Measurements from ENCODE around the gene TXNDC8.
"Not testable (repeated sequence)": the region's sequence is repeated elsewhere in the genome, so short reads cannot be mapped to it uniquely, and the experiment has no call there.

TXNDC8 gene

DNA sequence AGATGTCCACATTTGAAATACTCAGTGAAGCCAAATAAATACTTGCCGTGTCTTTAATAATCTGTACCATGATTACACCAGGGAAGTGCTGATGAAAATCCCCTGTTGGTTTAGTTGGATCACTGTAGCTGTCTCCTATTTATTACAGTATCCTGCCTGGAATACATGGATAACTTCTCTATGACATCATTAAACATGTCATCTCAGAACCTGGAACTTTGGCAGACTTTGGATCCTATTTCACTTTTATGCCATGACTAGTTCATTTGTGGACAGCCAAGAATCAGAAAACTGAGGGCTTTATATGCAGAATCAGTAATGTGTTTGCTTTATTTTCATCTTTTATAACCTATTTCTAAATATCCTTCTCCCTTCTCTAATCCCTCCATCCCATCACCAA, at the start of gene TXNDC8:
TXNDC8 (minus strand) TSS at position 137 of the 400 bp plus-strand sequence.
- FAIRE-seq: no peak

DNA sequence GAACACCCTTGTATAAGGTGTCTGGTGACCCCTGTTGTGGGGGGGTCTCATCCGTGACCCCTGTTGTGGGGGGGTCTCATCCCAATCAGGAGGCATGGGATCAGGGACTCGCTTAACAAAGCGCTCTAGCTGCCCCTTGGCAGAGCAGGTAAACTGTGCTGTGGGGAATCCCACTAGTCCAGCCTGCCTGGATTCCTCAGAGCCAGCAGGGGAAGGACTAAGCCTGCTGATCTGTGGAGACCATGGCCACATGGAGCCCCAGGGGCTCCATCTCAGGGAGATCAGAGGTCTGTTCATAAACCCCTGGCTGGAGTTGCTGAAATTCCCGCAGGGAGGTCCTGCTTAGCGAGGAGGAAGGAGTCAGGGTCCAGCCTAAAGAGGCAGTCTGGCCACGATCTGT, 45.8 kb upstream of the TXNDC8 start:
- FAIRE-seq: no peak

DNA sequence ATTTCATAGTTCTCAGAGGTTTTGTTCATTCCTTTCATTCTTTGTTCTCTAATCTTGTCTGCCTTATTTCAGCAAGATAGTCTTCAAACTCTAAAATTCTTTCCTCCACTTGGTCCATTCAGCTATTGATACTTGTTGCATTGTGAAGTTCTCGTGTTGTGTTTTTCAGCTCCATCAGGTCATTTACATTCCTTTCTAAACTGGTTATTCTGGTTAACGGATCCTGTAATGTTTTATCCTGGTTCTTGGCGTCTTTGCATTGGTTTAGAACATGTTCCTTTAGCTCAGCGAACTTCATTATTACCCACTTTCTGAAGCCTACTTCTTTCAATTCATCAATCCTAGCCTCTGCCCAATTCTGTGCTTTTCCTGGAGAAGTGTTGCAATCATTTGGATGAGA, 45.1 kb upstream of the TXNDC8 start:
- FAIRE-seq: no peak

DNA sequence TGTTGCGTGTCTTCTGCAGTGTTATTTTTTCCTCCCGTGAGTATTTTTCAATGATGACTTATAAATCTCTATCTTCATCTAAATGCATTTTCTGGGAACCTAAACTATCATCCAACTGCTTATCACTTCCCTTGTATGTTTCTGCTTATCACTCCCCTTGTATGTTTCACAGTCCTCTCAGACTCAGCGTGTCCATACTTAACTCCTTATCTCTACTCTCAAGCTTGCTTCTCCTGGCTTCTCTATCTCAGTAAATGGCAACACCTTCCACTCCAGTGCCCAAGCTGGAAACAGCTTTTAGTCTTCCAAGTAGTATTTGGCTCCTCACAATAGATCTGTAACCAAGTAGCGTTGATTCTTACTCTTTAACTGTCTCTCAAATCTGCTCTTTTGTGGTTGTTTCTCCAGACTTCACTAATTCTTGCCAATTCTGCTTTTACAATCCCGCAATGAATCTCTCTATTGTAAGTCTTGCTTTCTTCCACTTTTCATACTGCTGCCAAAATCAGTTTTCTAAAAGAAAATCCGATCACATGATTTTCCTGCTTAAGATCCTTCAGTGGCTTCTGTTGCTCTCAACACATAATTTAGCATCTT, 33.8 kb upstream of the TXNDC8 start:
- FAIRE-seq: no peak

DNA sequence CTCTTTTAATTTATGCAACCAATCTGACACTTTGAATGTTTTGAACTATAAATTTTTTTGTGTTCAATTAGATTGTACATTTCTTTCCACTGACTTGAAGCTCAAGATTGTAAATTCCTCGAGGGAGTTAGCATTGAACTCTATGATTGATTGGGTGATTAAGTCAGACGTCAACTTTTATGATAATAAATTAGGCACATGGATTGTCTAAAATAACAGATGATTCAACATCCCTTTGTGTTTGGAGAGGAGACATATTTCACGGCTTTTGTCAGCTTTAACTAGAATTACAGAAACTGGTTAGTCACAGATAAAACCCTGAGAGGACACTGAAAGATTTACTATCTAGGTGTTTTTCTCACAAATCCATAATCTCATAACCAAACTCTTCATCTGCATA, 32.7 kb upstream of the TXNDC8 start:
- no peak for FAIRE-seq

DNA sequence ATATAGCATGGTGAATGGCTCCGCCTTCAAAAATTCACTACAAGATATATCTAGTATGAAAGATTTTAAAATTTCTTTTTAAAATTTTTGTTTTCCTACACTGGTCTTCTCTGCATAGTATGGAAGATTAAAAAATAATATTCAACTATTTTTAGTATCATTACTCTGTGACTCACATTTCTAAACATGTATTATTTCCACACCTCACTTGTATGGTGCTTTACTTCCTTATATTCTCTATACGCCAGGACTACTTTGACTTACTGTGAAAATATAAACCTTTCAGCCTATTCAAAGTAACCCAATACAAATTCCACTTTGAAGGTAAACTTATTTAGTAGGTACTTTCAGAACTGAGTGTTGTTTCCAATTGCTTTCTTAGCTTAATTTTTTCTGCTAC, 26.8 kb upstream of the TXNDC8 start:
- no peak for FAIRE-seq

DNA sequence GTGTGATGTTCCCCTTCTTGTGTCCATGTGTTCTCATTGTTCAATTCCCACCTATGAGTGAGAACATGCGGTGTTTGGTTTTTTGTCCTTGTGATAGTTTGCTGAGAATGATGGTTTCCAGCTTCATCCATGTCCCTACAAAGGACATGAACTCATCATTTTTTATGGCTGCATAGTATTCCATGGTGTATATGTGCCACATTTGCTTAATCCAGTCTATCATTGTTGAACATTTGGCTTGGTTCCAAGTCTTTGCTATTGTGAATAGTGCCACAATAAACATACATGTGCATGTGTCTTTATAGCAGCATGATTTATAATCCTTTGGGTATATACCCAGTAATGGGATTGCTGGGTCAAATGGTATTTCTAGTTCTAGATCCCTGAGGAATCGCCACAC, 21.3 kb upstream of the TXNDC8 start:
- FAIRE-seq: not testable (repeated sequence)

DNA sequence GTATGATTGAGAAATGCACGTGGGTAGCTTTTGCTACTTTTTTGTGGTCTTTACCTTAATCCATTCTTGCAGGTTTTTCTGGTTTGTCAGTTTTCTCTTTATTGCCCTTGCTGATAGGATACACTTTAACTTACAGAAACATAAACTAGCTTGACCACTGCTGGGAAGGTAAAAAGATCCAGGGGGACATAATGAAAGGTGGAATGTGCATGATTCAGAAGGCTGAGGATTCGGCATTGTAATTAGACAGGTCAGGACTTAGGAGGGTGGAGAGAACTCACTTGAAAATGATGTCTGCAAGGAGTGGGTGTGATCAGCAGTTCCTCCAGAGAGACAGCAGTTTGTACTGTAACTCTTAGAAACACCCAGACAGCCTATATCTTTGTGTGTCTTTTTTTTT, 19.8 kb upstream of the TXNDC8 start:
- no peak for FAIRE-seq

DNA sequence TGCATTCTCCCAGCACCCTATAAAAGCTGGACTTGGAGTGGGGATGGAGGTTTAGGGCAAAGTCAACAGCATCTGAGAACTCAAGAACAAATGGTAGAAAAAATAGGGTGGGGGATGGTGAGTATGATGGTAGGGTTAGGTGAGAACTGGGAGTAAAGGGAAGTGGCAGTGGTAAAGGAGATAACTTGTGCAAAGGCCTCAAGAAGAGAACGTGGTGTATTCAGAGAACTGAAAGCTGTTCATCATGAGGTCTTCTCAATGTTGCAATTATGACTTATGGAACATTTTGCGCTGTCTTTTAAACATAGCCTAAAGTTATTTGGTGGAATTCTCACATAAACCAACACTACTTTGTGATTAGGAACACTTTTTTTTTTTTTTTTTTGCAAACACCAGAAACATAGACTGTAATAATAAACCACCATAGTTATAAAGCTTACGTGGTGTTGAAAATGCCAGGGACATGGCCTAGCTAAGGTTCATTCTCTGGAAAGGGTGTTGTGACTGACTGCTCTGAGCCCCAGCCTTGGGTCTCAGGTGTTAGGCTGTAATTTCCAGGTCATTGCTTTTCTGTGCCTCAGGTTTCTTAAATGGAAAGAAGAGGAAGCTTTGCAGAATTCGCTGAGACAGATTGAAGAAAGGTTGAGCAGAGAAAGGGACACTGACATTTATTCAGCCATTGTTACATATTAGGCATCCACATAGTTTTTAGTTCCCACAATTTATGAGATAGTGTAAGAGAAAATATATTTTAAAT, 19.2 kb upstream of the TXNDC8 start:
- FAIRE-seq: no peak

DNA sequence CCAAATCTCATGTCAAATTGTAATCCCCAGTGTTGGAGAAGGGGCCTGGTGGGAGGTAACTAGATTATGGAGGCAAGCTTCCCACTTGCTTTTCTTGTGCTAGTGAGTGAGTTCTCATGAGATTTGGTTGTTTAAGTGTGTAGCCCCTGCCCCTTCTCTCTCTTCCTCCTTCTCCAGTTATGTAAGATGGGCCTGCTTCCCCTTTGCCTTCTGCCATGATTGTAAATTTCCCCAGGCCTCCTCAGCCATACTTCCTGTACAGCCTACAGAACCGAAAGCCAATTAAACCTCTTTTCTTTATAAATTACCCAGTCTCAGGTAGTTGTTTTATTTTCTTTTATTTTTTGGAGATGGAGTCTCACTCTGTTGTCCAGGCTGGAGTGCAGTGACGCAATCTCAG, 18.2 kb upstream of the TXNDC8 start:
- FAIRE-seq: no peak

DNA sequence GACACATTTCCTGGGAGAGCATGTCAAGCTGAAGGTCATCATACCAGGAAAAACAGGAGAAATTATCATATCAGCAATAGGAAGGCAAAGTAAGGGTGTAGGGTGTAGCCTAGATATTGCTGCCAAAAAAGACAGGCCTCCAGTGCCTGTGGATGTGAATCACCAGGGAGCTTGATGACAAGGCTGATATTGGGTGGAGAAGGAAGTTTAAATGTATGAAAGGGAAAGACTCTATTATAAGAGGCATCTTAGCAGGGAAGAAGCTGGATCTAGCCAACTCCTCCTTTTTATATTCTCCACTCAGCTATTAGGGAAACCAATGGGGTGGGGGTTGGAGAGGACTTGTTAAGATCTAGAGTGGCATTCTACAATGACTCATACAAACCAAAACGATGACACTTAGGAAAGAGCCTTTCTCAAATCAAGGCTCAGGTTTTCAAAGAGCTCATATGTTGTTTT, 13.4 kb upstream of the TXNDC8 start:
- FAIRE-seq: no peak

DNA sequence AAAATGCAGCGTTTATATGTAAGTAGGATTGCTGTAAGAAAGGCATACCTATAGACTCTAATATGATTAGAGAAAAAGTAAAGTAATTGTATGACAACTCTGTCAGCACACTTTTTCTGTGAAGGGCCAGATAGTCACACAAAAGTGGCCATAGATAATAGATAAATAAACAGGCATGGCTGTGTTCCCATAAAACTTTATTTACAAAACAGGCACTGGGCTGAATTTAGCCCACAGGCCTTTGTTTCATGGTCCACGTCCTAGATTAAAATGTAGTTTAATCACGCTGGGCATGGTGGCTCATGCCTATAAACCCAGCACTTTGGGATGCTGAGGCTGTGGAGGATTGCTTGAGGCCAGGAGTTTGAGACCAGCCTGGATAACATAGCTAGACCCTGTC, 8.7 kb upstream of the TXNDC8 start:
- FAIRE-seq: no peak

DNA sequence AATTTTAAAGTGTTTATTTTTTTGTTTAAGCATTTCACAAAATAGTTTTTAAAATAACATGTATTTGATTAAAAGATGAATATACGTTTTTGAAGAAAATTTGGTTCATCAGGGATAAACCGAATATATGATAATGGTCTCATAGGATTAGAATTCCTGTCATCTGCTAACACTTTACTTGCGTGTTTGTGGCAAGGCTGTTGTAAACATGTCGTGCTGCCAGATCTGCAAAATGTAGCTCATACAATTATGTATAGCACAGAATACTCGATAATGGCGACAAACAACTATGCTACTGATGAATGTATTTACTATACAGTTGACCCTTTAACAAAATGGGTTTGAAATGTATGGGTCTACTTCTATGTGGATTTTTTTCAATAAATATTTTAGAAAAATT, 7.2 kb upstream of the TXNDC8 start:
- no peak for FAIRE-seq

DNA sequence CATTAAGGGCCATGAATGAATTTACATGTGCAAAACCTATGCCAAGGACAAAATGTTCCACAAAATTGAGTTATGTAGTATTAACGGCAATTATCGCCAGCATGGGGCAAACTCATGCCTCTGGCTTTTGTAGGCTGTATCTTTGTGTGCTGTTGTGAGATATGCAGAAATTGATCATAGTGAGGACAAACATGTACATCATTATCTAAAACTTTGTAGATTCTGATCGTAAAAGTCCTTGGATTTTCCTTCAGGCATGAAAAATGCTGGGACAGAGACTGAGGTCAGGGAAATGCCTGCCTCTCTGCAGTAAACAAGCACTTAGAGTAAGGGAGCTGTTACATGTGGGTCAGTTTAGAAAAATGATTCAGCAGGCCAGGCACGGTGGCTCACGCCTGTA, 5.9 kb upstream of the TXNDC8 start:
- FAIRE-seq: no peak

DNA sequence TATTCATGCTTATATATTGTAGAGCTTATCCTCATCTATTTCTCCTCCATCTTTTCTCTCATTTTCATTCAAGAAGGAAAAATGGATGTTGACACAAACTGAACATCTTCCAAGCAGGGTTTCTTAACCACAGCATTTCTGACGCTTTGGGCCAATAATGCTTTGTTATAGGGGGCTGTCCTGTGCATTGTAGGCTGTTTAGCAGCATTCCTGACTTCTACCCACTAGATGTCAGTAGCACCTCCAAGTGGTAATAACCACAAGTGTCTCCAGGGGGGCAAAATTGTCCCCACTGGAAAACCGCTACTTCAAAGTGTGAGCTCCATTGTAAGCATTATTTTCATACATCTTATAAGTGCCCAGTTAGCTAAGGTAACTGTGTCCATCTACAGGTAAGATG, 2.6 kb upstream of the TXNDC8 start:
- no peak for FAIRE-seq

DNA sequence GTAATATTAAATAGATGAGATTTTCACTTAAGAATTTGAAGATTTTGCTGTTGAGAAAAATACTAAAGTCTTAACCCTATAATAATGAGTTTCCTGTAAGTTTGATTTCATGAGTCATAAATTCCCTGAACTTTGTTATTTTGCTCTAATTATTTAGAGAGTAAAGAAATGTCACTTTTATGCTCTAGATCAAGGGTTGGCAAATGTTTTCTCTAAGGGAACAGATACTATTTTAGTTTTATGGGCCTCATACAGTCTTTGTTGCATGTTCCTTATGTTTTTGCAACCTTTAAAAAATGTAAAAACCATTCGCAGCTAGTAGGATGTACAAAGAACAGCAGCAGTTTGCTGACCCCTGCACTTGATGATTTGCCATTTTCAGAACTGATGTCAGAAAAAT, 480 bp upstream of the TXNDC8 start:
- no peak for FAIRE-seq

DNA sequence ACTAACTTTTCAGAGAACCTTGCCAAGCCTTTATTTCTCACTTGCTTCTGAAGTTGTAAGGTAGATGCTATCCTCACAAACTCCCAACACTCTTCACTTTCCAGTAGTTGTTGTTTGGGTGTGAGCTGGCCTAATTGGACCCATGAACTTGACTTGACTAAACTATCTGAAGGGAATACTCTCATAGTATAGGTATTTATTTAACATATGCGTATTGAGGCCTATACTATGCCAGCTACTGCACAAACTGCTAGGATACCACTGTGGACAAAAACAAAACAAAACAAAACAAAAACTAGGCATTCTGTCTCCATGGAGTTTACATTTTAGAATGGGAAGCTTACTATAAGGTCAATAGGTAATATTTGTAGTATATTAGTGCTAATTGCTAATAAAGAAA, 1.3 kb downstream of the TXNDC8 start:
- FAIRE-seq: no peak

DNA sequence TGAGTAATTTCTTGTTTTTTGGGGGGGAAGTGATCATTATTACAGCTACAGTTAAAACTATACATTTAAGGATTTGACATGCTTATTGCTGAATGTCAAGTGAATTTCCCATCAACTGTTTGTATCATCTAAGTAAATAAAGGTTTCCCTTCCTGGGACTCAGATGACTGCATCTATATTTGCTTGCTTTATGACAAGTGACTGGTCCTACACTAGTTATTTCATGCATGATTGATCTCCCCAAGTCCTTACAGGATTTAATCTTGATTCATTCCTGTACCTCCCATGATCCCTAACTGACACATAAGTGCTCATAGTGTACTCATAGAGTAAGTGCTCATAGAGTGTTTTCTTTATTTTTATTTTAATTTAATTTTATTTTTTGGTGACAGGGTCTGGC, 2.8 kb downstream of the TXNDC8 start:
- no peak for FAIRE-seq

DNA sequence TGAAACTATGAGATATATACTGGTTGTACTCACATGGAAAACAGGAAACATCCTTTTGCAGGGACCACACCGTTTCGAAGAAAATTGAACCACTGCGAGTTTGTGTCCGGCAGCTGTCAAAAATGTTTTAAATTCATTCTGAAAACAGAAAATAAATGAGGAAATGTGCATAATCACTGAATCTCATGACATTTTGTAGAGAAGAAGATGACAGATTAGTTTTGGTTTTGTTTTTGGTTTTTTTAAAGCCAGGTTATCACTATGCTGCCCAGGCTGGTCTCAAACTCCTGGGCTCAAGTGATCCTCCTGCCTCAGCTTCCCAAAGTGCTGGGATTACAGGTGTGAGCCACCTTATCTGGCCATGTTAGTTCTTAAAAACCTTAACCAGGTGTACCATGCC, 3.5 kb downstream of the TXNDC8 start:
- FAIRE-seq: no peak

DNA sequence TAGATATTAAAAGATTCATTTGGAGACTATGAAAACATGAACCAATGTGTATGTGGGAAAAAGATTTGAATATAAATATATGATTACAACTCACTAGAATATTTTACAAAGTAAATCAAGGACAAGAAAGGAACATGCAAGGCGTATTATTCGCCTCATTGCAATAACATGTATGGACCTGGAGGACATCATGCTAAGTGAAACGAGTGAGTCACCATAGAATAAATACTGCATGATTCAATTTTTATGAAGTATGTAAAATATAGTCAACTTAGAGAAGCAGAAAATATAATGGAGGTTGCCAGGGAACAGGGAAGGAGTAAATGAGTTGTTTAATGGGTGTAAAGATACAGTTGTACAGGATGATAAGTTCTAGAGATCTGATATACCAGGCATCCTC, 4.9 kb downstream of the TXNDC8 start:
- FAIRE-seq: no peak

DNA sequence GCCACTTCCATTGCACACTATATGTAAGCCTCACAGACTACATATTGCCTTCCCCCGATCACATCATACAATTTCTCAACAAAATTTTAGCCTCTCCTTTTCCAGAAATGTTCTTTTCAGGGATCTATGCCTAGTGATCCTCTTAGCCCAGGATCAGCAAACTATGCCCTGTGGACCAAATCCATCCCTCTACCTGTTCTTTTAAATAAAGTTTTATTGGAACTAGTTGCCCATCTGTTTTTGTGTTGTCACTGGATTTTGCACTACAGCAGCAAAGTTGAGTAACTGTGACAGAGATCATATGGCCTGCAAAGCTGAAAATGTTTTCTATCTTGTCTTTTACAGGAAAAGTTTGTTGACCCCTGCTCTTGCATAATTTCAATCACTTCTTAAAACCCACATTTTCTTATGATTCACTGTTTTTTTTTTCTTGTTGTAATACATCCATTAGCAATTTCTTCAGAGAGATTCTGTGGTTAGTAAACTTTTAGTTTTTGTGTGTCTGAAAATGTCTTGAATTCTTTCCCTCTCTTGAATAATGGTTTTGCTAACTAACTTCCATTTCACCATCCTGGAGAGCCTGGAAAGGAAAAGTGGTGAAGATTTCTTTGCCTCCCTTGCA, 7.1 kb downstream of the TXNDC8 start:
- no peak for FAIRE-seq

DNA sequence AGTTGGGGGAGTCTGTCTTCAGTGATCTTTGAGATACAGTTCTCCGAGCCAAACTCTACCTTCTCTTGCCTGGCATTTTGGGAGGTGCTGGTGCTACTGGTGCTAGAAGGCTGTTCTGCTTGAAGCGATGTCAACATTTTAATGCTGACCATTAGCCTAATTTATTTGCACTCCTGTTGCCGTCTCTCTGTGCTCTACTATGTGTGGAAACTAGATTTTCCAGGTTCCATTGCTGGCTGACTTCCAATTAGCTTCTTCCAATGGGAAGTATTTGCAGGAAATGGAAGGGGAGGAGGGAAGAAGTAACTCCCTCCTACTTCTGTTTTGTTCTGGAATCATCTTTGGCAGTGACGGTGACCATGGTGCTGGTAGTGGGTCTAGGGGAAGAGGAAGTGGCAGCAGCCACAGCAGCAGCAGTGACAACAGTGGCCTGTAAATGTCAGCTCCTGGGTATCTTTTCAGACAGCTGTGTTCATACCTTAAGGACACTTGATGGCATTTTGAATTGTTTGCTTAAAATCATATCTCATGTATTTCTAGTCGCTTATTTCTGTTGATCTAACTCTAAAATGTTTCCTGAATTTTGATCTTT, 7.9 kb downstream of the TXNDC8 start:
- no peak for FAIRE-seq

DNA sequence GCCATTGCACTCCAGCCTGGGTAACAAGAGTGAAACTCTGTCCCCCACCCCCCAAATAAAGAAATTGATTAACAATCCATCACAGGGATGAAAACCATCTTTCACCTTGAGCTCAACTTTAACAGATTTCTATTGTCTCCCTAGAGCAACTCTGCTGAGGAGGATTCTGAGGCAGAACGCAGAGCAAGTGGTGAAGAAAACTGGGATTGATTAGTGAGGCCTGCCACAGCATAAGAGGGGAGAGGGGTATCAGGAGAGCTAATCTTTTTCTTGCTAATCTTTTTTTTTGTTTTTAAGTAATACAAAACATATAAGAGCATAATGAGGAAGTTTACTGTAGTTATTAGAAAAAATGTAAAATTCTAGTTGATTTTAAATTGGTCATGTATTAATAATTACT, 8.9 kb downstream of the TXNDC8 start:
- FAIRE-seq: no peak

DNA sequence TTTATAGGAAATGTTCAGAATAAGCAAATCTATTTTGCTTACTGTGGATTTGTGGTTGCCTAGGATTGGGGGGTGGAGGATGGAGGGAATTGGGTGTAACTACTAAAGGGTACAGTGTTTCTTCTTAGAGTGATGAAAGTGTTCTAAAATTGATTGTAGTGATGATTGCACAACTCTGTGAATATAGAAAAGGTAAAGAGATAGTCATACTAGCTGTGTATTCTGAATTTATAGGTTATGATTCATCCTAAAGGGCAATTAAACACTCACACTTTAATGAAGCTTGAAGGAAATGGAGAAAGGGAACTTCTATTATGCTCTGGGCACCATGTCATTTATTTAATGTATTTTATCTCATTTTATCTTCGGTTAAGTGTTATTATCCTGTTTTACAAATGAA, 9.9 kb downstream of the TXNDC8 start:
- FAIRE-seq: no peak

Data from TTC549 (cell line).